GM21447 (cell line): ENCODE data around the gene POLN.

ENCODE experiments used
- ATAC-seq: cut with Tn5 transposase; IDR thresholded peaks from one replicate; pipeline ENCODE4 v1.9.1; 2021; ENCODE audit not compliant: unreplicated experiment

Gene POLN

GRCh38 chr4:2073808-2074481 lies 168.0 kb downstream of the POLN start:
- ATAC-seq = no peak

GRCh38 chr4:2072971-2073807 lies 168.7 kb downstream of the POLN start:
- ATAC-seq = no peak

GRCh38 chr4:2071912-2072867 lies 169.7 kb downstream of the POLN start:
- ATAC-seq = no peak

- no peak for ATAC-seq
Measured at GRCh38 chr4:2071252-2071911, 170.5 kb downstream of the POLN start.

GRCh38 chr4:2070421-2071251 lies 171.3 kb downstream of the POLN start:
- ATAC-seq = no peak

- no peak for ATAC-seq
Measured at GRCh38 chr4:2069986-2070385, 171.9 kb downstream of the POLN start.

DNA sequence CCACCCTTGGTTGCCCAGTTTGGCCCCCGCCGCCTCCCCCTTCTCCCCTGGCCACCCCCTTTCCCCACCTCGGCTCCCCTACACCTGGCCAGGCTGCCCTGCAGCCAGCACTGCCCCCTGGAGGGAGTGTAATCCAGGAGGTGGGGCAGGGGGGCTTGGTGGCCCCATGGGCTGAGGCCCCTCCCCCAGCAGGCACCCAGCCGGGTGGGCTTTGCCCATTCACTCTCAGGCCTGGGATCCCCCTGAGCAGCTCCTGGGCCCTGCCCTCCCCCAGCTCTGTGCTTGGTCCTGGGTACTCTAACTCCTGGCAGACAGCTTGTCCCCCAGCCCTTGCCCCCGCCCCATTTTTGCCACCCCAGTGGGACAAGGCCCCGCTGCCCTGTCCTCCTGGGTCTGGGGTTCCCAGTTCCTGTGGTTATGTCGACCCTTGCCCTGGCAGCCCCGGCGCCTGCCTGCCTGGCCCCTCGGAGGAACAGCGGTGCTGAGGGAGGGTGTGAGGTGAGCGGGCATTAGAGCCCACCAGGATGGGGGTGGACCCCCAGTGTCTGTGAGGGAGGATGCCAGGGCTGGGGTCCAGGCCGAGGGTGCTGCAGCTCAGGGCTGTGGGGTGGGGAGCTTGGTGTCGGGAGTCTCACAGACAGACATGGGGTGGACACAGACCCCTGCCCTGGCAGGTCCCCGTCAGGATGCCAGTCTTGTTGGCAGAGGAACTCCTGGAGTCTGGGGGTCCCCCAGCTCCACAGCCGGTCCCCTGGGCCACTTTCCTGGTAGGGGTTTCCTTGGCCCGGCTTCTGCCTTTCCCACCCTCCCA lies 172.6 kb downstream of the POLN start:
- ATAC-seq = no peak

- no peak for ATAC-seq
Measured at GRCh38 chr4:2068566-2068965, 173.4 kb downstream of the POLN start.

GRCh38 chr4:2068198-2068470 lies 173.8 kb downstream of the POLN start:
- ATAC-seq = no peak

DNA sequence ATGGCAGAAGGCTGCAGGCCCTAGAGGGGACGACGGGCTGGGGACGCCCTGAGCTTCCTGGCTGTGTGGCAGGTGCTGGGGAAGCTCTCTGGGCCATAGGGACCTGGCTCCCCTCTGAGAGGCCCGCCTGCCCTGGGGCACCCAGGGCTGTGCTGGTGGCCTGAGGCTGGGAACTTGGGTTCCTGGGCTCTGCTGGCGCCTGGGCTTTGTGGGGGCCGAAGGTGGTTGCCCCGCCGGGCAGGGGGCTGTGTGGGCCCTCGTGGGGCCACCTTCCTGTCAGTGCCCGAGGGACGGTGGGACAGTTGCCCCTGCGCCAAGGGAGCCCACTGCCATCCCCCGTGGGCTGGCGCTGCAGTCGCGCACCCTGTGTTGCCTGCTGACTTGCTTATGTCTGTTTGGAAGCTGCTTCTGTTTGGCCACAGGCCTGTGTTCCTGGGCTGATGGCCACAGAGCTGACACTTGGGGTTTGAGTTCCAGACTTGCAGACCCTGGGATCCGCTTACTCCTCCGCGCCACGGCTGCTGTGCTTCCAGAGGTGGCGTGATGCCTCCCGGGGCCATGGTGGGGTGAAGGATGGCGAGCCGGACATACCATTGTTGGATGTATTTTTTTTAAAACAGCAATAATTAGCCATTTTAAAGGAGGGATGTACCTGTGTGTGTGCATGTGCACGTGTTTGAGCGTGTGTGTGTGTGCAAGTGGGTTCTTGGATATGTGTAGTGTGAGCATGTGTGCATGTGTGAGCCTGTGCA lies 174.3 kb downstream of the POLN start:
- ATAC-seq = no peak

DNA sequence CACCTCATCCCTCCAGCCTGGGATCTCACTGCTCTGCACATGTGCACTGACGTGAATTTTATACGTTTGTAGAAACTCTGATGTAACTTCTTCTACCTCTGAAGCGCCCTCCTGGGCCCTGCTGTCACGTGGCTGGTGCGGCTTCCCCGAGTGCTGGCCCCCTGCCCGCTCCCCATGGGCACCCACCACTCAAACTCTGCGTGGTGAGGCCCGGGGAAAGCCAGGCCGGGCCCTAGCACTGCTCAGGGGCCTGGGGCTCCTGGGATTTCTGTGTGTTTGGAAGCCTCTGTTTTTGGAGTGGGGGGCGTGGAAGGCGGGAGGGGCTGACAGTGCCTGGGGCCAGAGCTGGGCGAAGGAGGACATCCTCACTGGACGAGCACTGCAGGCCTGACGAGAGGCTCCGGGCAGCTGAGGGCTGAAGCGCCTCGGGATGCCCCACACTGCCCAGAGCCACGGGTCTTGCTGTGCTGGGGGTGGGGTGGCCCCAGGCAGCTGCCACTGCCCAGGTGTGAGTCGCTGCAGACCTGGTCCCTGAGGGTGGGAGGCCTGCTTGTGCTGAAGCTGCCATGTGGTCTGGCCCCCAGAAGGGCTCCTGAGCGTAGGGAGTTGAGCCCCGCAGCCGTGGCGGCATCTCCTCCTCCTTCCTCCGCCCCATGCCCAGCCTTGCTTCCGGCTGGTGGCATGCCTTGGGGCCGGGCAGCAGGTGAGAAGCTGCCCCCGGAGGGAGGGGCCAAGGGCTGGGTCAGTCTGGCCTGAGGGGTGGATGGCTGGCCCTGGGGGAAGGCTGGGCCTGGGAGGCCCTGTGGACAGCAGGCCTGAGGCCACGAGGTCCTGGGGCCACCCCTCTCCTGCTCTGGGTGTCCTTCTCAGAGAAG lies 175.1 kb downstream of the POLN start:
- ATAC-seq = no peak

- ATAC-seq = no peak
Measured at GRCh38 chr4:2066011-2066551, 175.8 kb downstream of the POLN start.

GRCh38 chr4:2065106-2065930 lies 176.6 kb downstream of the POLN start:
- no peak for ATAC-seq

- no peak for ATAC-seq
Measured at GRCh38 chr4:2064276-2064991, 177.5 kb downstream of the POLN start.

DNA sequence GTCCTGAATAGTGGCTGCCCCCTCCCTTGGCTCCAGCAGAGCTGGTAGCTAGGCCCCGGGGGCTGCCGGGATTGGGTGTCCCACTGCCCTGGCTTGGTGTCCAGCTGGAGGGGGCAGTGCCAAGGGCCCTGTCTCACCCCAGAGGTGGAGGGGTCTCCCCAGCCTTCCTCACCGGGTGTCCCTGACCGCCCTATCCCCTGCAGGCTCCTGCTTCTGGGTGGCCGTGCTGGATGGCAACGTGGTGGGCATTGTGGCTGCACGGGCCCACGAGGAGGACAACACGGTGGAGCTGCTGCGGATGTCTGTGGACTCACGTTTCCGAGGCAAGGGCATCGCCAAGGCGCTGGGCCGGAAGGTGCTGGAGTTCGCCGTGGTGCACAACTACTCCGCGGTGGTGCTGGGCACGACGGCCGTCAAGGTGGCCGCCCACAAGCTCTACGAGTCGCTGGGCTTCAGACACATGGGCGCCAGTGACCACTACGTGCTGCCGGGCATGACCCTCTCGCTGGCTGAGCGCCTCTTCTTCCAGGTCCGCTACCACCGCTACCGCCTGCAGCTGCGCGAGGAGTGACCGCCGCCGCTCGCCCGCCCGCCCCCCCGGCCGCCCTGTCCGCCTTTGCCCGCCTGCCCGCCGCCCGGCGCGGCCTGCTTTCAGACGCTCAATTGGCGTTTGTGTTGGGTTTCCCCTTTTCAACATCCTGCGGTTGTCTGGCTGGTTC lies 178.2 kb downstream of the POLN start:
- no peak for ATAC-seq
